OCI-LY1 (cell line): ENCODE measurements around the gene MAGI1.

ENCODE experiments used
- H2AFZ ChIP-seq: fragments of 200-600 bp; sonication (generic), shearing (Covaris generic); 2 replicates; pipeline ENCODE4 v1.6.0; 2014; ENCODE audit warnings: antibody characterized with exemption, mild to moderate bottlenecking, low read length
- H3F3A ChIP-seq: fragments of 200-600 bp; sonication (generic), shearing (Covaris generic); 2 replicates; pipeline ENCODE4 v1.6.0; 2014; ENCODE audit warnings: mild to moderate bottlenecking, antibody characterized with exemption, low read length, moderate library complexity; ENCODE audit not compliant: insufficient read depth
- H3K27ac ChIP-seq: fragments of 200-600 bp; sonication (generic); 2 replicates; pipeline ENCODE4 v1.5.1; 2014; ENCODE audit warnings: low read length, mixed run types, mild to moderate bottlenecking, low read depth; ENCODE audit not compliant: poor library complexity, severe bottlenecking
- H3K27me3 ChIP-seq: fragments of 200-600 bp; sonication (generic); 2 replicates; pipeline ENCODE4 v1.6.0; 2014; ENCODE audit warnings: antibody characterized with exemption, mild to moderate bottlenecking, low read length, moderate library complexity; ENCODE audit not compliant: insufficient read depth
- H3K36me3 ChIP-seq: fragments of 200-600 bp; sonication (generic); 2 replicates; pipeline ENCODE4 v1.6.1; 2014; ENCODE audit warnings: mild to moderate bottlenecking, antibody characterized with exemption, low read length, moderate library complexity, mixed read lengths; ENCODE audit not compliant: insufficient read depth
- H3K4me1 ChIP-seq: fragments of 200-600 bp; sonication (generic); 2 replicates; pipeline ENCODE4 v1.5.1; 2014; ENCODE audit warnings: mild to moderate bottlenecking, low read length, moderate library complexity; ENCODE audit not compliant: insufficient read depth, severe bottlenecking
- H3K4me2 ChIP-seq: fragments of 200-600 bp; sonication (generic), shearing (Covaris generic); 2 replicates; pipeline ENCODE4 v1.6.1; 2014; ENCODE audit warnings: low read length
- H3K4me3 ChIP-seq: fragments of 200-600 bp; sonication (generic); 2 replicates; pipeline ENCODE4 v1.5.1; 2014; ENCODE audit warnings: low read length, low read depth, mild to moderate bottlenecking, mixed read lengths; ENCODE audit not compliant: poor library complexity, severe bottlenecking
- H3K79me2 ChIP-seq: fragments of 200-600 bp; shearing (Covaris generic); 2 replicates; pipeline ENCODE4 v1.6.1; 2016; ENCODE audit warnings: mixed run types, low read length, mixed read lengths; ENCODE audit not compliant: insufficient read depth
- H3K9ac ChIP-seq: fragments of 200-600 bp; sonication (generic), shearing (Covaris generic); 2 replicates; pipeline ENCODE4 v1.6.1; 2014; ENCODE audit warnings: mild to moderate bottlenecking, low read length, mixed read lengths
- H3K9me2 ChIP-seq: fragments of 200-600 bp; sonication (generic), shearing (Covaris generic); 2 replicates; pipeline ENCODE4 v1.6.1; 2014; ENCODE audit warnings: low read depth, mild to moderate bottlenecking, low read length, mixed read lengths
- H3K9me3 ChIP-seq: fragments of 200-600 bp; shearing (Covaris generic); 2 replicates; pipeline ENCODE4 v1.6.1; 2014; ENCODE audit warnings: low read length, mixed read lengths
- H4K20me1 ChIP-seq: fragments of 200-600 bp; sonication (generic), shearing (Covaris generic); 2 replicates; pipeline ENCODE4 v1.6.0; 2016; ENCODE audit warnings: mild to moderate bottlenecking, low read length; ENCODE audit not compliant: insufficient read depth
- EZH2 ChIP-seq: fragments of 200-600 bp; sonication (generic), shearing (Covaris generic); IDR thresholded peaks from 2 replicates; pipeline ENCODE4 v1.8.0; 2017; ENCODE audit warnings: borderline replicate concordance, mixed run types, mild to moderate bottlenecking, antibody characterized with exemption, low read length, moderate library complexity, mixed read lengths
- TF ChIP-seq, protein P1 (sequence below): fragments of 200-600 bp; sonication (generic), shearing (Covaris generic); IDR thresholded peaks from 2 replicates; pipeline ENCODE4 v1.5.1; 2017; ENCODE audit warnings: mild to moderate bottlenecking, antibody characterized with exemption, low read length, moderate library complexity, mixed read lengths

MAGI1 gene

DNA sequence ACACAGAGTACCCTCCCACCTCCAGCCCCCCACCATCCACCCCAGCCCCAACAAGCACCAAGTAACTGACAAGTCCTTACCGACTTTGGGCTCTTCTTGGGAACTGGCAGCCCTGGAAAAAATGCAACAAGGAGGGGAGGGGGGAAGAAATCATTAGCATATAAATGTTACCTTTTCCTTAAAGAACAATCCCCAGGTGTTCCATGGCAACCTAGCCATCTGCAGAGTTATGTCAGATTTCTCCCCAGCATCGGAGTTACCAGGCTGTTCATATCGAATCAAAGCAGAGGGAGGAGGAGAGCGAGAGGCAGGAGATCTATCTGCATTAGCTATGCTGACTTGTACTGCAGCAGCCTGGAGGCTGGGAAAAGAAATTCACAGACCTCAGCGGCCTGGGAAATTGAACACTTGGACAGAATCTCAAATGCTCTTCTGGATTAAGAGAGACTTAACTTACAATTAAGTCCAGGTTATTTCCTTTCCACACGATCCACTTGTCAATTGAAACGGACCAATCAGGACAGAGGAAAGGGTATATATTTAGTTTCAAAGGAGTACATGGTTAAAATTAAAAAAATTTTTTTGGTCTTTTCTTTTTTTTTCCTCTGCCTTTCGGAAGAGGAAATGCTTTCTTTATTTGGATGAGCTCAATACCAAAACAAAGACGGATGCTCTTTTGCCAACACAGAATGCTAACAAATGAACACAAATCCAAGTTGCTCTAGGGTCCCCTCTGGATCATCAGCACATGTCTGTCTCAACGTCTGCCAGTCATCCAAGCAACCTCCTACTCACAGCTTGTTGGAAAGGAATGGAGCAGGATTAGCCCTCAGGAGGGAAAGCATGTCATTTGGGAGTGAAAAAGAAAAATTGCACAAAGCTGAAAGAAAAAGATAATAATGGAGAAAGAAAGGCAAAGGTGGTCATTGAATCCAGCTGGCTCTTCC lies 637.1 kb downstream of the MAGI1 start:
- H3K36me3 ChIP-seq: no peaks in the 10 kb centered on the region
- H3K9me2 ChIP-seq: no peaks in the 10 kb centered on the region
- H3K9me3 ChIP-seq: no peaks in the 10 kb centered on the region

DNA sequence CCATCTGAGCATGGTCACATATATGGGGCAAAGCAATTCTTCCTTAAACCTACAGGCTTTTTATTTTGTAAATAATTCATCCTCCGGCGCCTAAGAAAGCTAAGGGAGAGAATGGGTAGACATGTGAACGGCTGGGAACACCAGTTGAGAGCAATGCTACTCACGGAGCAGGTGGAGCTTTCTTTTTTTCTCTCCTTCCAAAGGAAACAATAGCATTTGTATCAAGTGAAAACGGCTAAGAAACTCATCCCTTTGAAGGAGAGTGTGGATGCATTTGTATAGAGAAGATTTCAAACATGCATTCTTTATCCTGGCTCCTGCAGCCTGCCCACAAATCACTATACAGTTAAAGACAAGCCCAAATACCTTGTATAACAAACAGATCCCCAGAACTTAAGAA lies 637.8 kb downstream of the MAGI1 start:
- H3K4me1 ChIP-seq: no peaks in the 10 kb centered on the region
- H3K4me3 ChIP-seq: no peak overlapping the region
- no peaks in the 10 kb centered on the region for H3K79me2 ChIP-seq
- H3K27me3 ChIP-seq: no peaks in the 10 kb centered on the region
- no peaks in the 10 kb centered on the region for H4K20me1 ChIP-seq
- H3K4me2 ChIP-seq: no peak overlapping the region
- H3K9me3 ChIP-seq: no peaks in the 10 kb centered on the region
- no peak overlapping the region for H2AFZ ChIP-seq
- no peak overlapping the region for H3K9ac ChIP-seq
- no peaks in the 10 kb centered on the region for H3K9me2 ChIP-seq
- no peaks in the 10 kb centered on the region for H3K36me3 ChIP-seq
- no peak for TF ChIP-seq EZH2
- TF ChIP-seq, protein P1, sequence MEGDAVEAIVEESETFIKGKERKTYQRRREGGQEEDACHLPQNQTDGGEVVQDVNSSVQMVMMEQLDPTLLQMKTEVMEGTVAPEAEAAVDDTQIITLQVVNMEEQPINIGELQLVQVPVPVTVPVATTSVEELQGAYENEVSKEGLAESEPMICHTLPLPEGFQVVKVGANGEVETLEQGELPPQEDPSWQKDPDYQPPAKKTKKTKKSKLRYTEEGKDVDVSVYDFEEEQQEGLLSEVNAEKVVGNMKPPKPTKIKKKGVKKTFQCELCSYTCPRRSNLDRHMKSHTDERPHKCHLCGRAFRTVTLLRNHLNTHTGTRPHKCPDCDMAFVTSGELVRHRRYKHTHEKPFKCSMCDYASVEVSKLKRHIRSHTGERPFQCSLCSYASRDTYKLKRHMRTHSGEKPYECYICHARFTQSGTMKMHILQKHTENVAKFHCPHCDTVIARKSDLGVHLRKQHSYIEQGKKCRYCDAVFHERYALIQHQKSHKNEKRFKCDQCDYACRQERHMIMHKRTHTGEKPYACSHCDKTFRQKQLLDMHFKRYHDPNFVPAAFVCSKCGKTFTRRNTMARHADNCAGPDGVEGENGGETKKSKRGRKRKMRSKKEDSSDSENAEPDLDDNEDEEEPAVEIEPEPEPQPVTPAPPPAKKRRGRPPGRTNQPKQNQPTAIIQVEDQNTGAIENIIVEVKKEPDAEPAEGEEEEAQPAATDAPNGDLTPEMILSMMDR: no peak
- H3K27ac ChIP-seq: no peak overlapping the region
- H3F3A ChIP-seq: no peaks in the 10 kb centered on the region

More for the DNA sequence above, 637.1 kb downstream of the MAGI1 start:
- Histone ChIP-seq H3K4me3 (no peak overlapping the region), H3K9ac (no peak overlapping the region), H3K4me1 (no peaks in the 10 kb centered on the region), H3F3A (no peaks in the 10 kb centered on the region), H3K79me2 (no peaks in the 10 kb centered on the region), H3K27ac (no peak overlapping the region), H3K4me2 (no peak overlapping the region), H2AFZ (no peak overlapping the region), H4K20me1 (no peaks in the 10 kb centered on the region), H3K27me3 (no peaks in the 10 kb centered on the region)
- no peak for TF ChIP-seq EZH2
- TF ChIP-seq, protein P1: no peak

- H3K27me3 ChIP-seq: no peaks in the 10 kb centered on the region
- no peaks in the 10 kb centered on the region for H3K4me1 ChIP-seq
- no peaks in the 10 kb centered on the region for H3K79me2 ChIP-seq
- H2AFZ ChIP-seq: no peak overlapping the region
- no peaks in the 10 kb centered on the region for H3K9me2 ChIP-seq
- H3K27ac ChIP-seq: no peak overlapping the region
- no peaks in the 10 kb centered on the region for H4K20me1 ChIP-seq
- no peak overlapping the region for H3K4me2 ChIP-seq
- TF ChIP-seq, protein P1: no peak
- TF ChIP-seq EZH2: no peak
- H3F3A ChIP-seq: no peaks in the 10 kb centered on the region
- no peak overlapping the region for H3K9ac ChIP-seq
- no peak overlapping the region for H3K4me3 ChIP-seq
- H3K9me3 ChIP-seq: no peaks in the 10 kb centered on the region
- H3K36me3 ChIP-seq: no peaks in the 10 kb centered on the region
Measured at GRCh38 chr3:65398953-65399352, 639.8 kb downstream of the MAGI1 start.
